Activated CD8-positive, alpha-beta memory T cell treated with anti-CD3 and anti-CD28 coated beads, Interleukin-2, amount 50 U/mL, for 24 hours (primary cell): ENCODE measurements around the gene RTP3.
"Not testable (repeated sequence)": the region's sequence is repeated elsewhere in the genome, so short reads cannot be mapped to it uniquely, and the experiment has no call there.

Experiments
- DNase-seq: peaks from one replicate; pipeline ENCODE4 v3.0.0-alpha.2; 2020; ENCODE audit errors: extremely low read depth

Gene RTP3

DNA sequence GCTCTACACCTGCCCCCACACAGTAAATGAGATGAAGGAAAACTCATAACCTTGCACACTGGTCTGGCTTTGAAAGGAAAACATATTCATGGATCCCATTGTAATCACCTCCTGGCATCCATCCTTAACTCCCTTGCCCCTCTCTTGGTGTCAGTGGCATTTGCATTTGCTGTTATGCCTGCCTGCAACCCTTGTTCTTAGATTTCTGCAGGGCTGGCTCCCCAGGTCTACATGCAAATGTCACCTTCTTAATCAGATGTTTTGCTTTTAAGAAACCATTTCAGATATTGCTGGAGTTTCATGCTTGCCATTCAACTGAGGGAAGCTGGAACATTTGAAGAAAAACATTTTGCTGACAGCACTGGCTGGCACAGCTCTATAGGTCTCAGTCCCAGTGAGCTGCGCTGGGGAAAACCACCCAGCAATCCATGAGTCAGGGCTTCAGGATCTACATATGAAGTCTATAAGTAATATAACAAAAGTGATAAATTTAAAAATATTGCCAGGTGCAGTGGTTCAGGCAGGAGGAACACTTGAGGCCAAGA is 49.2 kb downstream of the RTP3 start:
- DNase-seq, result no peak

DNA sequence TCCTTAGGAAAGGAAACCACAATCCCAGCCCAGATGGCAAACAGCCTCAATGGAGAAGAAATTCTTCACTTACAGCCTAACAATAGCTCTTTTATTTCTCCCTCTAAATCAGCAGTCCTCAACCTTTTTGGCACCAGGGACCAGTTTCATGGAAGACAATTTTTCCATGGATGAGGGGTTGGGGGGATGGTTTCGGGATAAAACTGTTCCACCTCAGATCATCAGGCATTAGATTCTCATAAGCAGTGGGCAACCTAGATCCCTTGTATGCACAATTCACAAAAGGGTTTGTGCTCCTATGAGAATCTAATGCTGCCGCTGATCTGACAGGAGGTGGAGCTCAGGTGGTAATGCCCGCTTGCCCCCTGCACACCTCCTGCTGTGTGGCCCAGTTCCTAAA is 50.8 kb downstream of the RTP3 start:
- not testable (repeated sequence) for DNase-seq

DNA sequence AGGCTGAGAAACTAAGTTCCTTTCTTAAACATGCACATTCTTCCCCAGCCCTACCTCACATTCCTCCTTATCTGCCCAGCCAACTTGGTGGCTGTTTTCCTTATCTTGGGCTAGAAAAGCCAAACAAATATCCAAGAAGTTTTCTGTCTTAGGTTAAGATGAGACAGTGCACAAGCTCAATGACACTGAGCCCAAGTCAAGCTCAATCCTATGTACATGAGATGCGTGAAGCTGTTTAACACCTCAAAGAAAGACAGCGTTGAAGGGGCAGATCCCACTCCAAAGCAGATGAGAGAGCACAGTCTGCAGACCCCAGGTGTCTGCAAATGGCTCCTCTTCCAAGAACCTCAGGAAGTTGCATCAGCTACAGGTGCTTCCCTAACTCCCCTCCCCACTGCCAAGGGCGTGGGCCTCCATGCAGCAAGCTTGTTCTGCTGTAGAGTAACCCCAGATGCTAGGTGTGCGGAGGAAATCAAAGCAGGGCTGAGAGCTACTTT is 51.7 kb downstream of the RTP3 start:
- no peak for DNase-seq

DNA sequence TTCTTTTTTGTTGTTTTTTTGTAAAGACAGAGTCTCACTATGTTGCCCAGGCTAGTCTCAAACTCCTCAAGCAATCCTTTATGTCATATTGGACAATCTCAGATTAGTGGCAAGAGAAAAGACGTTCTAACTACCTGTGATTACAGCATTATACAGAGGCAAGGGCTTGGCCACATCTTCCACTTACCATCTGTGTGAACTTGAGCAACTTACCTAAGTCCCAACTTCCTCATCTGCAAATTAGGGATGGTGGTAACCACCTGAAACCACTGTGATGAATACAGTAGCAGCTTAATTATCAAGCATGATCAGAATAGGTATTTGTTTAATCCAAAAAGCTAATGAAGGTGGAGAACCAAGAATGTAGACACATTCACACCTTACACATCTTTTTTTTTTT is 52.2 kb downstream of the RTP3 start:
- DNase-seq, result no peak
